HG02870 (cell line): Measurements from ENCODE around the gene MSANTD2.
A peak's percentile ranks its signal among the peaks of the same experiment; 100 is the strongest.

Experiments
- ATAC-seq: cut with Tn5 transposase; IDR thresholded peaks from one replicate; pipeline ENCODE4 v1.9.1; 2021; ENCODE audit warnings: mild to moderate bottlenecking, moderate library complexity; ENCODE audit not compliant: unreplicated experiment

The MSANTD2 gene

GRCh38 chr11:124754710-124755109, 45.5 kb downstream of the MSANTD2 start:
- ATAC-seq: no peak

DNA sequence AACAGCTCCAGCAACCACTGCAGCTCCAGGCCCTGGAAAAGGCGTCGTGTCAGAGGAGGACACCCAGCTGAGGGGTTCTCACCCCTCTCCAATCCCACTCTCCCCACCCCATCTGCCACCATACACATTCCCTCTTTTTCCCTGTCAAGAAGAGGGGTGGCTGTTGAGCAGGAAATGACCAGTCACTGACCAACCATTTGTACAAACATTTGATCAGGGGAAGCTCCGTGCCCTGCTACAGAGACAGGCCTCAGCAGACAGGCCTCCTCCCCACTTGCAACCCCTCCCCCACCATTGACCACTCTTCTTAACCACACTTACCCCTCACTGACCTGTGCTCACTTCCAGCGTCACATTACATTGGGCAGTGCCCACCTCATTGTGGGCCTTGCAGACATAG, 45.9 kb downstream of the MSANTD2 start:
- ATAC-seq: no peak

- no peak for ATAC-seq
Observed at GRCh38 chr11:124753624-124754023, 46.6 kb downstream of the MSANTD2 start.

DNA sequence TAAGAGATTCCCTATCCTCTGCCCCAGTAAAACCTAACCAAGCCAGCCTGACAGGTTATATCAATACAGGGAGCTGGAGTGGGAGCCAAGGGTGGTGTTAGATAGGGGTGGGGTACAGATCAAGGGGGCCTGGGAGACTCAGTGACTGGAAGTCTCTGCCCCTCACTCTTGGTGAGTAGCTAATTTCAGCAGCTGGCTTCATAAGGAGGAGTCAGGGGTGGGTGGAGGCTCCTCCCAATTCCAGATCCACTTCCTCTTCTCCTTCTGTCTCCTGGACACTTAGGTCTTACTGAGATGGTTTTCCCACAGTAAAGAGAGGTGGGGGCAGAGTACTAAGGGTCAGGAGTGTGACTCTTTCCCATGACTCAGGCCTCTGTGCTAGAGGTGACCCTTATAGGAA, 47.0 kb downstream of the MSANTD2 start:
- no peak for ATAC-seq

DNA sequence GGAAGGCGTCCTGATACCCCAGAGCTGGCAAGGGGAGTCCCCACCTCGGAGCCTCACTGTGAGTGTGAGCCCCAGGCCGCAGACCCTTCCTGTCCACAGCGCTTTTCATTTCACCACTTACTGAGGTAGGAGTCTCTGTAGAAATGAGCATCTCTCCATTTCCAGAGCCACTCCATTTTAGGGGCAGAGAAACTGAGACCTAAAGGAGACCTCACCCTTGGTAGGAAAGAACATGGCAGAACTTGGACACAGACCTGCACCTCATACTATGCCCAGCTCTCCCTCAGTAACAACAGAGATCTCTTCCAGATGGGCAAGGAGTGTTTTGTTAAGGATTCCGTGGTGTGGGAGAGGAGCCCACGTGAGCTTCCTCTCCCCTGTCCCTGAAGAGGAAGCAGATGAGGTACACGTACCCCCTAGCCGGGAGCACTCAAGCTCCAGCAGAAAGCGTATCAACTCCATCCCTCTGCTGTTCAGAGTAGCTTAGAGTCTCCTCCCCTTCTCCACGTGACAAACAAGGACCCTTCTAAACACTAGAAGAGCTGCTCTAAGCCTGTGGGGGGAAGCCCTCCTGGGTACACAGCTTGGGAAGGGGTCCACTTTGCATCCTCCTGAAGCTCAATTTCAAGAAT, 47.6 kb downstream of the MSANTD2 start:
- no peak for ATAC-seq

- no peak for ATAC-seq
Observed at GRCh38 chr11:124751741-124752470, 48.3 kb downstream of the MSANTD2 start, which contains the start of gene VSIG2. TSS of gene VSIG2 (minus strand) at chr11:124752255. CDS start at chr11:124752137, 118 bp downstream.

DNA sequence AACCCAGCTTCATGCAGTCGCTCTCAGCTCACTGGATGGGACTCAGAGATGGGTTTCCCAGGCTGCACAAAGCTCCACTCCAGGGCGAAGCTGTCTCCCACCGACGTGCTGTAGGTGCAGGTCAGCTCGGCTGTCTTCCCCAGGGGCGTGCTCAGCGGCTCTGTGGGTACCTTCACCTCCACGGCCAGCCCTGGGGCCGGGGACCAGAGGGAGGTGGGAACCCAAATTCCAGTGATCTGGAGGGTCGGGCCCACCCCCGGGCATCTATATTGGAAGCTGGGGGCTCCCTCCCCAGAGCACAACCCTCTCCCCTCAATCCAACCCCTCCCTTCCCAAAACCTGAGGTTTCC, 48.8 kb downstream of the MSANTD2 start:
- ATAC-seq: no peak

- ATAC-seq: no peak
Observed at GRCh38 chr11:124749912-124750311, 50.3 kb downstream of the MSANTD2 start.

DNA sequence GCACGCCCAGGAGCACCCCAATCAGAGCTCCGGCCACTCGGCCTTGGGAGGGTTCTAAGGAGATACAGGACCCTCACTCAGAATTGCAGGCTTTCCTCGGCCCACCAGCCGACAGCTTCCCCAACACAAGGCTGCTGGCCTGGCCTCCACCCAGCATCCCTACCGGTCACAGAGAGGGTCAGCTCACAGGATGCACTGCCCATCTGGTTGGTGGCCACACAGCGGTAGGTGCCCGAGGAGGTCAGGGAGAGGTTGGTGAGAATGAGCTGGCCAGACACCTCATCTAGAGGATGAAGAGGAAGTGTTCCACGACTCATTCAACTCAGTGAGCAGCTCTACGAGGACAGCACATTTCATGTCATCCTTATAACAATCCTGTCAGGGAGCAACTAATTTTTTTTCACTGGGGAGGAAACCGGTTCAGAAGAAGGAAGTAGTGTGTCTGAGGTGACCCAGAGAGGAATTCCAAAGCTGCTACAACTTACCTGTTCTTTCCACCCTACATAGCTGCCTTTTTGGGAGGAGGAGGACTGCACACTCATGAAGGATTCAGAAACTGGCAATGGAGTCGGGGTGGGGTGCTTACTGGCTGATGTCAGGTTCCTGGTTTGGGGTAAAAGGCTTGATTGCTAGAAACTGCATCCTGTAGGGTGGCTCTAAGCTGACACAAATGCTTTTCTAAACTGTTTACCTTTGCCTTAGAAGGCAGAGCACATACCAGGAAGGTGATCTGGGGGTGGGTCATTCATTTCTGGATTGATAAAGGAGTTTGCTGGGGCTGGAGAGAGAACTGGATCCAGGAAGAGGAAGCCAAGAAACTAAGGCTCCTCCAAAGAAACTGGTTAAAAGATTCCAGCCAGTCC, 51.5 kb downstream of the MSANTD2 start:
- no peak for ATAC-seq

GRCh38 chr11:124748100-124748418, 52.1 kb downstream of the MSANTD2 start:
- ATAC-seq: no peak

- no peak for ATAC-seq
Observed at GRCh38 chr11:124747406-124748099, 52.7 kb downstream of the MSANTD2 start.

GRCh38 chr11:124746621-124747243, 53.5 kb downstream of the MSANTD2 start:
- peak; percentile 88 for ATAC-seq

GRCh38 chr11:124745835-124746620, 54.2 kb downstream of the MSANTD2 start:
- ATAC-seq: peak; percentile 10

DNA sequence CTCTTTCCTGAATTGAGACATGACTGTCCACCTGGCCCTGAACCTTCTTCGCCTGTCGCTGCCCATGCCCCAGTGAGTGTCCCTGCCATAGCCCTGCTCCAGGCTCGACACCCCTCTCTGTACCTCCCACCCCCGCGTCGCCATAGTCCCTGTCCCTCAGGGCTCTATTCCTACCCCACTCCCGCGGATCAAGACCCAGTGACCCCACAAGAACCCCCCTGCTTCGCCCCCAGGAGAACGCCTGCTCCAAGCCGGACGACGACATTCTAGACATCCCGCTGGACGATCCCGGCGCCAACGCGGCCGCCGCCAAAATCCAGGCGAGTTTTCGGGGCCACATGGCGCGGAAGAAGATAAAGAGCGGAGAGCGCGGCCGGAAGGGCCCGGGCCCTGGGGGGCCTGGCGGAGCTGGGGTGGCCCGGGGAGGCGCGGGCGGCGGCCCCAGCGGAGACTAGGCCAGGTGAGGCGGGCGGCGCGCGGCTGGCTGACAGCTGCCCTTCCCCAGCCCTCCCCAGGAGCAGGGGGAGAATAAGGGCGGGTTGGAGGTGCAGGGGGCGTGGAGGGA, 54.9 kb downstream of the MSANTD2 start:
- ATAC-seq: no peak

DNA sequence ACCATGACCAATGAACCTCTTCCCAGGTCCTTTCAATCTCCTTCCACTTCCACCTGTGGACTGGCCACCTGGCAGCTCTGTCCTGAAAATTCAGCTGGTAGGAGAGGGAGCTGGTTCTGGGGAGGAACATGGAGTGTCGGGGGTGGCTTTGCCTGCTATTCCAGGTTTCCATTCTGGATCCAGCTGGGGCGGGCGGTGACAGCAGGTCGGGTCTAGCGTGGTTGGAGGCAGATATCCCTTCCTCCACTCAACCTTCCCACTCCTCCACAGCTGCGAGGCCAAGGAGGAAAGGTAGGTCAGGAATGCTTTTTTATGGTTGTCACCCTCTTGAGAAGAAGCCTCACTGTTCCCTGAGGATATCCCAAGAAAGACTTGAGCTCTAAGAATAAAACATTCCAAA, 57.2 kb downstream of the MSANTD2 start:
- no peak for ATAC-seq

DNA sequence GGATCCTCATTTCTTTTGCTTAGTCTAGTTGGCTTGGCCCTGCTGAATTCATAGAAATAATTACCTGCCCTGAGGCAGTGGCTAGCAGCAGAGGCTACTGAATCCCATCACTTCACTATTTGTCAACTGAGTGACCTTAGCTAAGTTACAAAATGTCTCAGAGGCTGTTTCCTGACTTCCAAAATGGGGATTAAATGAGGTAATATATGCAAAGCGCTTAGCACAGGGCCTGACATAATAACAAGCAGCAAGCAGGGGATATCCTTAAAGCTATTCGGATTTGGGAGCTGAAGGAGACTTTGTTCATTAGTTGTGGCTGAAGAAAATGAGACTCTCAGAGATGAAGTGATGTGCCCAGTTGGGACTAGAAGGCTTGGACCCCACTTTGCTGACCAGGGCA, 57.7 kb downstream of the MSANTD2 start:
- no peak for ATAC-seq

DNA sequence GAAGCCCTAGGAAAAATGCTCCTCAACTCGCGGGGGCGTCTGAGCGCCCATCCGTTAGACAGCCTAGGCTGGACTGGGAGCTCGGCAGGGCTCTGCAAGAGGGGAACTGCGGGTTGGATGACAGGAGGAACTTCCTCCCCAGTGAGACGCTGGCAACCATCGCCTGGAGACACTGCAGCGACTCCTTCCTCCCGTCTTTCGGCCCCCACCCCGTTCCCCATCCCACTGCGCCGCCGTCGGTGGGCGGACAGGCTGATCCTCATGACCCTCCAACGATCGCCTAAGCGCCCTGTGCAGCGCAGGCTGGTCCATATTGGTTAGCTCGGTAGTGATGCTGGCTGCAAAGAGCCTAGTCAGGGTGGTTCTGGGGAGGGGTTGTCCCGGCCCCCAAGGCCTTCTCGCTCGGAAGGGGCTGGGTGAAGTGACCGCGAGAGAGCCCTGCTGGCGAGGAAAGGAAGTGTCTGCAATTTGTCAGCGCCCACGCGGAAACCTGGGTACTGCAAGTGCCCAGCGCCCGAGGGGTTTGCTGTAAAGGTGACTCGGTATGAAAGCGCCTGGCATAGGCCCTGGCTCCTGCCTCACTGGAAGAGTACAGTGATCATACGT, 59.8 kb downstream of the MSANTD2 start:
- peak; percentile 33 for ATAC-seq

- peak; percentile 99 for ATAC-seq
Observed at GRCh38 chr11:124739479-124740276, 60.5 kb downstream of the MSANTD2 start, which contains the start of gene NRGN. TSS of gene NRGN (plus strand) at chr11:124739942. CDS start at chr11:124740085, 143 bp downstream.
